DND-41 (cell line): ENCODE results near the gene NAA35.
"Not testable (repeated sequence)": the region's sequence is repeated elsewhere in the genome, so short reads cannot be mapped to it uniquely, and the experiment has no call there.

Experiments
- ATAC-seq: fragments of 200-7000 bp; cut with Tn5 transposase; 3 replicates; pipeline ENCODE4 v1.9.1; 2021; ENCODE audit warnings: low read depth; ENCODE audit not compliant: insufficient read depth
- DNase-seq: peaks from one replicate; pipeline ENCODE4 v3.0.0-alpha.2; 2020
- H2AFZ ChIP-seq: 2 replicates; pipeline ENCODE4 v1.6.0; 2012; ENCODE audit warnings: low read depth, low read length
- H3K27ac ChIP-seq: 2 replicates; pipeline ENCODE4 v1.5.1; 2012; ENCODE audit warnings: low read length, inconsistent platforms
- H3K27me3 ChIP-seq: fragments of 200-600 bp; sonication (generic); 2 replicates; pipeline ENCODE4 v1.6.0; 2012; ENCODE audit warnings: low read length, mild to moderate bottlenecking, inconsistent platforms; ENCODE audit not compliant: insufficient read depth, poor library complexity
- H3K36me3 ChIP-seq: 2 replicates; pipeline ENCODE4 v1.5.1; 2012; ENCODE audit warnings: low read length, inconsistent platforms; ENCODE audit not compliant: insufficient read depth
- H3K4me1 ChIP-seq: 2 replicates; pipeline ENCODE4 v1.5.1; 2012; ENCODE audit warnings: mild to moderate bottlenecking, low read length; ENCODE audit not compliant: insufficient read depth
- H3K4me2 ChIP-seq: 2 replicates; pipeline ENCODE4 v1.6.0; 2012; ENCODE audit warnings: mild to moderate bottlenecking, moderate library complexity, low read length, inconsistent platforms; ENCODE audit not compliant: insufficient read depth
- H3K4me3 ChIP-seq, 2 experiments: fragments of 200-600 bp in 1 of 2; shearing (Covaris generic) in 1 of 2; 2 replicates each; pipeline ENCODE4 v1.5.1; 2012 to 2016; ENCODE audit warnings: inconsistent platforms in 2 of 2, low read length in 2 of 2, mild to moderate bottlenecking in 2 of 2, low read depth in 1 of 2, moderate library complexity in 1 of 2
- H3K79me2 ChIP-seq: 2 replicates; pipeline ENCODE4 v1.6.0; 2012; ENCODE audit warnings: low read length, inconsistent platforms; ENCODE audit not compliant: insufficient read depth
- H3K9ac ChIP-seq: 2 replicates; pipeline ENCODE4 v1.6.0; 2012; ENCODE audit warnings: low read depth, mild to moderate bottlenecking, inconsistent platforms, low read length, moderate library complexity
- H3K9me3 ChIP-seq: 2 replicates; pipeline ENCODE4 v1.5.1; 2012; ENCODE audit warnings: low read length, moderate library complexity, mild to moderate bottlenecking, inconsistent platforms; ENCODE audit not compliant: insufficient read depth, severe bottlenecking
- H4K20me1 ChIP-seq: 2 replicates; pipeline ENCODE4 v1.6.0; 2012; ENCODE audit warnings: low read length; ENCODE audit not compliant: insufficient read depth
- EZH2 ChIP-seq: IDR thresholded peaks from 3 replicates; pipeline ENCODE4 v1.6.1; 2012; ENCODE audit warnings: borderline replicate concordance, low read depth, mild to moderate bottlenecking, moderate library complexity, low read length, inconsistent platforms; ENCODE audit not compliant: severe bottlenecking
- TF ChIP-seq, protein P1 (sequence below): IDR thresholded peaks from 2 replicates; pipeline ENCODE4 v1.5.1; 2012; ENCODE audit warnings: borderline replicate concordance, low read length, moderate library complexity, mild to moderate bottlenecking; ENCODE audit not compliant: poor library complexity, severe bottlenecking; ENCODE audit errors: extremely low read depth

The NAA35 gene

DNA sequence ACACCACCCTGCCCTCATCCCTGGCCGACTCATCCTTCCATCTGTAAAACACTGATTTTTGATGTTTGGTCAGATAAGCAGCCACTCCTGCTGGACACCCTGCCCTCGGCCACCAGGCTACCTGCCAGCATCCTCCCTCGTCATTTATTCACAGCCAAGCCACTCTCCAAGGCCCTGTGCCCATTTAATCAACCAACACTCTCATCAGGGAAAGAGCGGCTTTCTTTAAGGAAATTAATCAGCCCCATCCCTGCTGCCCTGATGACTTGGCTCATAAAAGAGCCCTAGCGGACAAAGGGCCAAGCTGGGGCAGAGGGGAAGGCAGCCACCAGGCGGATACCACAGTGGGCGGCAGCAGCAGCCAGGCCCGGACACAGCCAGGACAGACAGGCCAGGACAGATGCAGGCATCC is 106.0 kb downstream of the NAA35 start:
- H3K4me2 ChIP-seq, result no peak overlapping the region
- H3K4me1 ChIP-seq, result no peaks in the 10 kb centered on the region
- ATAC-seq, result no peak
- no peaks in the 10 kb centered on the region for H3K79me2 ChIP-seq
- no peak overlapping the region for H3K27ac ChIP-seq
- TF ChIP-seq EZH2, result no peak
- TF ChIP-seq, protein P1, sequence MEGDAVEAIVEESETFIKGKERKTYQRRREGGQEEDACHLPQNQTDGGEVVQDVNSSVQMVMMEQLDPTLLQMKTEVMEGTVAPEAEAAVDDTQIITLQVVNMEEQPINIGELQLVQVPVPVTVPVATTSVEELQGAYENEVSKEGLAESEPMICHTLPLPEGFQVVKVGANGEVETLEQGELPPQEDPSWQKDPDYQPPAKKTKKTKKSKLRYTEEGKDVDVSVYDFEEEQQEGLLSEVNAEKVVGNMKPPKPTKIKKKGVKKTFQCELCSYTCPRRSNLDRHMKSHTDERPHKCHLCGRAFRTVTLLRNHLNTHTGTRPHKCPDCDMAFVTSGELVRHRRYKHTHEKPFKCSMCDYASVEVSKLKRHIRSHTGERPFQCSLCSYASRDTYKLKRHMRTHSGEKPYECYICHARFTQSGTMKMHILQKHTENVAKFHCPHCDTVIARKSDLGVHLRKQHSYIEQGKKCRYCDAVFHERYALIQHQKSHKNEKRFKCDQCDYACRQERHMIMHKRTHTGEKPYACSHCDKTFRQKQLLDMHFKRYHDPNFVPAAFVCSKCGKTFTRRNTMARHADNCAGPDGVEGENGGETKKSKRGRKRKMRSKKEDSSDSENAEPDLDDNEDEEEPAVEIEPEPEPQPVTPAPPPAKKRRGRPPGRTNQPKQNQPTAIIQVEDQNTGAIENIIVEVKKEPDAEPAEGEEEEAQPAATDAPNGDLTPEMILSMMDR, result no peak
- no peak for DNase-seq
- H2AFZ ChIP-seq, result no peak overlapping the region
- no peak overlapping the region for H3K9ac ChIP-seq
- H3K36me3 ChIP-seq, result no peaks in the 10 kb centered on the region
- H3K27me3 ChIP-seq, result no peaks in the 10 kb centered on the region
- H4K20me1 ChIP-seq, result no peaks in the 10 kb centered on the region
- no peaks in the 10 kb centered on the region for H3K9me3 ChIP-seq
- H3K4me3 ChIP-seq, result no peak overlapping the region

DNA sequence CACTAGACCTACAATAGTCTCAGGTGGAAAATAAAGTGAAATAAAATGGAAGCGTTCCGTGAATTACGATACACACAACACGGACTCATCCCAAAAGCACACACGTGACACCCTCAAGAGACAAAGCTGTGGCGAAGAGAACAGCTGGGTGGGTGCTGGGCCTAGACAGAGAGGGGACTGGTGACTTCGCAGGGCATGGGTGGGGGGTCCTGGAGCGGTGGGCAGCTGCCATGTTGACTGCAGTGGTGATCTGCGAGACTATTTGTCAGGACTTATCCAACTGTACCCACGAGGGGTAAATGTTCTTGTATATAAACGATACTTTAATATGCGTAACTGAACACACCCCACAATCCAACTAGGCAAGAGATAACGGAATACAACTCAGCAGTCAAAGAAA is 106.4 kb downstream of the NAA35 start:
- no peak overlapping the region for H3K4me3 ChIP-seq
- H3K9me3 ChIP-seq, result no peaks in the 10 kb centered on the region
- no peaks in the 10 kb centered on the region for H4K20me1 ChIP-seq
- TF ChIP-seq, protein P1, result no peak
- TF ChIP-seq EZH2, result no peak
- H3K36me3 ChIP-seq, result no peaks in the 10 kb centered on the region
- H3K27me3 ChIP-seq, result no peaks in the 10 kb centered on the region
- H3K79me2 ChIP-seq, result no peaks in the 10 kb centered on the region
- no peak overlapping the region for H3K27ac ChIP-seq
- no peak overlapping the region for H3K4me2 ChIP-seq
- DNase-seq (no peak), ATAC-seq (no peak)
- H3K4me1 ChIP-seq, result no peaks in the 10 kb centered on the region
- H3K9ac ChIP-seq, result no peak overlapping the region
- no peak overlapping the region for H2AFZ ChIP-seq

DNA sequence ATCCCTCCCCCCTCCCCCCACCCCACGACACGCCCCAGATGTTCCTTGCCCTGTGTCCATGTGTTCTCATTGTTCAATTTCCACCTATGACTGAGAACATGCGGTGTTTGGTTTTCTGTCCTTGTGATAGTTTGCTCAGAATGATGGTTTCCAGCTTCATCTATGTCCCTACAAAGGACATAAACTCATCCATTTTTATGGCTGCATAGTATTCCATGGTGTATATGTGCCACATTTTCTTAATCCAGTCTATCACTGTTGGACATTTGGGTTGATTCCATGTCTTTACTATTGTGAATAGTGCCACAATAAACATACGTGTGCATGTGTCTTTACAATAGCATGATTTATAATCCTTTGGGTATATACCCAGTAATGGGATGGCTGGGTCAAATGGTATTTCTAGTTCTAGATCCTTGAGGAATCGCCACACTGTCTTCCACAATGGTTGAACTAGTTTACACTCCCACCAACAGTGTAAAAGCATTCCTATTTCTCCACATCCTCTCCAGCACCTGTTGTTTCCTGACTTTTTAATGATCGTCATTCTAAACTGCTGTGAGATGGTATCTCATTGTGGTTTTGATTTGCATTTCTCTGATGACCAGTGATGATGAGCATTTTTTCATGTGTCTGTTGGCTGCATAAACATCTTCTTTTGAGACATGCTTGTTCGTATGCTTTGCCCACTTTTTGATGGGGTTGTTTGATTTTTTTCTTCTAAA is 107.2 kb downstream of the NAA35 start:
- H3K9me3 ChIP-seq, H4K20me1 ChIP-seq, H3K4me3 ChIP-seq, H3K36me3 ChIP-seq, H3K27me3 ChIP-seq, ATAC-seq, H3K4me1 ChIP-seq, H3K4me2 ChIP-seq, DNase-seq, H3K9ac ChIP-seq, H2AFZ ChIP-seq, H3K79me2 ChIP-seq, H3K27ac ChIP-seq: not testable (repeated sequence)

DNA sequence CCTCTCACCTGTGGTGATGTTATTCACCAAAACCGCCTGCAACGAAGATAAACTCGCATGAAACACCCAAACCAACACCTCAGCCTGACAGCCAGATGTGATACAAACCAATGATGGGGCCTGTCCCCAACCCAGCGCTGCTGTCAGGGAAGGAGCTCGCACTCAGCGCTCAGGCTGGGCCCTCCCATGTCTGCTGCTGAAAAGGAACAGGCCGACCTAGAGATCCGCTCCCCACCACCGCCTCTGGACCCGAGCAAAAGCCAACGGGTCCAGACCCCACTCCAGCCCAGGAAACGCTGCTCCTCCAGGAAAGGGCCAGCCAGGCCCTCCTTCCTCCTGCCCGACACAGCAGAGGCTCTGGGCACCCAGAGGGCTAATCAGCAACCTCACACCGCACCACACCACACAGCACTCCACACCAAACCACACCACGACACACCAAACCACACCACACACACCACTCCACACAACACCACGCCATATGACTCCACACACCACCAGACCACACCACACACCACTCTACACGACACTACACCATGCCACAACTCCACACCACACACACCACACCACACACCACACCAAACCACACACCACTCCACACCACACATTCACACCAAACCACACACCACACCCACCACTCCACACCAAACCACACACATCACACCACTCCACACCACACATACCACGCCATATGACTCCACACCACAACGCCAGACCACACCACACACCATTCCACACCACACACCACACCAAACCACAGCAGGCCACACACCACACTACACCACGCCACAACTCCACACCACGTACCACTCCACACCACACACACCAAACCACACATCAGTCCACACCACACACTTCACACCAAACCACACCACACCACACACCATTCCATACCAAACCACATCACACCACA is 111.9 kb downstream of the NAA35 start:
- Histone ChIP-seq H3K9me3 (no peaks in the 10 kb centered on the region), H2AFZ (no peak overlapping the region), H3K36me3 (no peaks in the 10 kb centered on the region), H4K20me1 (no peaks in the 10 kb centered on the region; the same call in 1 of the 2 replicates), H3K4me2 (no peak overlapping the region), H3K9ac (no peak overlapping the region), H3K4me3 (no peak overlapping the region), H3K79me2 (no peaks in the 10 kb centered on the region), H3K27me3 (no peaks in the 10 kb centered on the region), H3K4me1 (no peaks in the 10 kb centered on the region), H3K27ac (no peak overlapping the region)
- ATAC-seq, result peak; percentile 24; the same call in 1 of the 3 replicates
- TF ChIP-seq, protein P1, result no peak
- TF ChIP-seq EZH2, result no peak
- DNase-seq, result no peak
